B cell (primary cell): ENCODE measurements around the gene PDIA2. TPM values are rescaled to one million over a fixed set of nuclear protein-coding genes. Genes with fewer than 3 reads are reported as not detected.

Source experiments
- ATAC-seq: fragments of 200-7000 bp; cut with Tn5 transposase; one replicate; pipeline ENCODE4 v1.10.0; 2021; ENCODE audit warnings: low read depth, mild to moderate bottlenecking, moderate number of reproducible peaks, moderate library complexity
- CTCF ChIA-PET: fragments of 350-600 bp; sonication (Branson Sonifier 250); formaldehyde crosslinking; loops from one replicate; lab custom pipeline; 2021; ENCODE audit warnings: antibody characterized with exemption, inconsistent platforms; lab: Charles Lee
- POLR2A ChIA-PET: fragments of 350-600 bp; sonication (Branson Sonifier 250); formaldehyde crosslinking; loops from one replicate; lab custom pipeline; 2021; ENCODE audit warnings: antibody characterized with exemption; lab: Charles Lee
- DNase-seq: peaks from one replicate; pipeline ENCODE4 v3.0.0; 2013
- H2AFZ ChIP-seq: 2 replicates; pipeline ENCODE4 v1.6.1; 2012; ENCODE audit warnings: mild to moderate bottlenecking, low read depth, low read length; ENCODE audit not compliant: insufficient read depth, poor library complexity, severe bottlenecking
- H3K27ac ChIP-seq, 2 donors: 1 replicate in 1 of 2; 2 replicates in 1 of 2; pipeline ENCODE4 v1.5.1; 2012 to 2013; ENCODE audit warnings: low read length in 2 of 2, mild to moderate bottlenecking in 2 of 2, moderate library complexity in 1 of 2
- H3K27me3 ChIP-seq, 4 experiments: fragments of 200-600 bp in 1 of 4; sonication (generic) in 1 of 4; replicated peaks in 1 of 4; 1 replicate in 2 of 4; 2 replicates in 2 of 4; pipeline versions ENCODE4 v1.6.1 to v1.7.0; 2013 to 2016; ENCODE audit warnings: low read length in 3 of 4, mild to moderate bottlenecking in 2 of 4, mixed read lengths in 1 of 4, moderate library complexity in 1 of 4; ENCODE audit not compliant: insufficient read depth in 4 of 4, control insufficient read depth in 3 of 4; ENCODE audit errors: control extremely low read depth in 1 of 4
- H3K36me3 ChIP-seq, 2 experiments: replicated peaks in 1 of 2; 1 replicate in 1 of 2; 2 replicates in 1 of 2; pipeline versions ENCODE4 v1.6.1 to v1.7.1; 2013; ENCODE audit warnings: low read length in 1 of 2; ENCODE audit not compliant: insufficient read depth in 2 of 2, control insufficient read depth in 1 of 2; ENCODE audit errors: control extremely low read depth in 1 of 2, extremely low read depth in 1 of 2
- H3K4me1 ChIP-seq, 2 donors: fragments of 200-600 bp in 1 of 2; sonication (generic) in 1 of 2; 1 replicate in 1 of 2; 2 replicates in 1 of 2; pipeline versions ENCODE4 v1.5.1 to v1.6.1; 2013 to 2017; ENCODE audit warnings: low read length in 2 of 2; ENCODE audit not compliant: control insufficient read depth in 2 of 2, insufficient read depth in 2 of 2
- H3K4me2 ChIP-seq: replicated peaks from 2 replicates; pipeline ENCODE3; 2012; ENCODE audit warnings: mild to moderate bottlenecking, low read depth, low read length; ENCODE audit not compliant: poor library complexity, severe bottlenecking
- H3K4me3 ChIP-seq, 5 experiments: fragments of 200-600 bp in 1 of 5; sonication (generic) in 1 of 5; 1 replicate in 3 of 5; 2 replicates in 2 of 5; pipeline versions ENCODE4 v1.5.1 to v1.7.0; 2011 to 2016; ENCODE audit warnings: low read length in 4 of 5, mild to moderate bottlenecking in 4 of 5, low read depth in 2 of 5, control low read depth in 1 of 5, moderate library complexity in 1 of 5; ENCODE audit not compliant: insufficient read depth in 1 of 5; ENCODE audit errors: control extremely low read depth in 1 of 5, extremely low read depth in 1 of 5
- H3K79me2 ChIP-seq: fragments of 200-600 bp; sonication (generic); one replicate; pipeline ENCODE4 v1.6.0; 2016; ENCODE audit warnings: low read length; ENCODE audit not compliant: control insufficient read depth, insufficient read depth
- H3K9ac ChIP-seq: fragments of 200-600 bp; sonication (generic); 2 replicates; pipeline ENCODE4 v1.6.1; 2017; ENCODE audit warnings: mild to moderate bottlenecking, low read length, moderate library complexity
- H3K9me3 ChIP-seq, 3 donors: one replicate each; pipeline versions ENCODE4 v1.6.1 to v1.7.1; 2013; ENCODE audit warnings: low read length in 2 of 3; ENCODE audit not compliant: control insufficient read depth in 2 of 3, insufficient read depth in 1 of 3; ENCODE audit errors: control extremely low read depth in 1 of 3
- H4K20me1 ChIP-seq: 2 replicates; pipeline ENCODE4 v1.6.0; 2012; ENCODE audit warnings: mild to moderate bottlenecking, low read length; ENCODE audit not compliant: insufficient read depth, control insufficient read depth, poor library complexity, severe bottlenecking
- H3K27ac Mint-ChIP-seq: one replicate; pipeline ENCODE4 v1.8.0; 2021; ENCODE audit warnings: mixed read lengths
- H3K27me3 Mint-ChIP-seq: one replicate; pipeline ENCODE4 v1.8.0; 2021; ENCODE audit warnings: mixed read lengths
- H3K4me1 Mint-ChIP-seq: one replicate; pipeline ENCODE4 v1.8.0; 2021; ENCODE audit warnings: mixed read lengths
- H3K4me3 Mint-ChIP-seq: one replicate; pipeline ENCODE4 v1.8.0; 2021; ENCODE audit warnings: mixed read lengths
- H3K9me3 Mint-ChIP-seq: one replicate; pipeline ENCODE4 v1.8.0; 2022; ENCODE audit warnings: mixed read lengths; ENCODE audit not compliant: insufficient read depth
- CTCF ChIP-seq: fragments of 200-600 bp; IDR thresholded peaks from one replicate; pipeline ENCODE4 v1.8.0; 2022; ENCODE audit warnings: antibody characterized with exemption, mild to moderate bottlenecking
- EZH2 ChIP-seq: IDR thresholded peaks from 2 replicates; pipeline ENCODE4 v1.6.1; 2012; ENCODE audit warnings: borderline replicate concordance, low read depth, mild to moderate bottlenecking, moderate library complexity, low read length; ENCODE audit not compliant: insufficient read depth, poor library complexity, severe bottlenecking
- WGBS: methylation state at CpG from one replicate; pipeline ENCODE4 v1.1.5; 2013; ENCODE audit warnings: missing lambda C conversion rate; ENCODE audit not compliant: insufficient coverage; 5-methylcytosine and 5-hydroxymethylcytosine counted together
- intact Hi-C: fragments of 100-400 bp; cut with micrococcal nuclease; formaldehyde crosslinking; loops from one replicate; pipeline ENCODE4 v1.10.0; 2022
- polyA plus RNA-seq: library from polyadenylated mRNA; depleted of rRNA; stranded (reverse); fragments of >200 nt; gene quantifications from 2 replicates; pipeline ENCODE4 v1.2.3, GENCODE V29; 2012
- total RNA-seq, 2 donors: library from RNA; stranded (reverse); fragments of 120-200 nt in 1 of 2; gene quantifications; 1 replicate in 1 of 2; 2 replicates in 1 of 2; pipeline versions ENCODE4 v1.2.3 to v1.2.4, GENCODE V29; 2013 to 2022

The PDIA2 gene
- total and polyA plus RNA-seq, 2 donors (not counting 1 experiment from before 2014, with no cell fraction given), result 0.06 TPM; not detected in 1

- CTCF ChIA-PET, result no interaction called here
- Histone ChIP-seq H3K9me3 (no peaks in the 10 kb centered on the region), H3K4me3 (no peak overlapping the region), H3K9ac (no peak overlapping the region), H3K4me1 (peaks cover 0 to 7% of the 10 kb centered on the region in 2 donors), H3K27ac (no peak overlapping the region), H3K4me2 (no peak overlapping the region), H3K79me2 (no peaks in the 10 kb centered on the region), H2AFZ (no peak overlapping the region), H4K20me1 (no peaks in the 10 kb centered on the region), H3K27me3 (peaks cover 0 to 22% (median 6%) of the 10 kb centered on the region in 4 experiments), H3K36me3 (no peaks in the 10 kb centered on the region)
- TF ChIP-seq EZH2 (no peak), CTCF (no peak)
- ATAC-seq, result no peak
- H3K4me1 Mint-ChIP-seq, result peaks cover 7% of the 10 kb centered on the region
- H3K9me3 Mint-ChIP-seq, result no peaks in the 10 kb centered on the region
- no peak overlapping the region for H3K27ac Mint-ChIP-seq
- peaks cover 20% of the 10 kb centered on the region for H3K27me3 Mint-ChIP-seq
- H3K4me3 Mint-ChIP-seq, result no peak overlapping the region
- intact Hi-C loops, result no loop called here
- POLR2A ChIA-PET, result no interaction called here
- WGBS, result 83% methylated on average over 25 of the region's 30 CpGs
- no peak for DNase-seq
Measured at GRCh38 chr16:273547-274421, 9.2 kb upstream of the PDIA2 start.

- POLR2A ChIA-PET, result no interaction called here
- no peaks in the 10 kb centered on the region for H3K9me3 Mint-ChIP-seq
Measured at GRCh38 chr16:275041-275641, 7.8 kb upstream of the PDIA2 start.

More at GRCh38 chr16:275041-275641, 7.8 kb upstream of the PDIA2 start:
- Histone ChIP-seq H2AFZ (peak overlapping the region; percentile 54), H3K27me3 (peaks cover 0 to 29% (median 6%) of the 10 kb centered on the region in 4 experiments), H3K36me3 (no peaks in the 10 kb centered on the region), H3K79me2 (no peaks in the 10 kb centered on the region), H3K9me3 (no peaks in the 10 kb centered on the region), H4K20me1 (no peaks in the 10 kb centered on the region), H3K4me2 (peak overlapping the region; percentile 62), H3K4me1 (peaks cover 0 to 7% of the 10 kb centered on the region in 2 donors), H3K9ac (peak overlapping the region; percentile 26), H3K4me3 (peak overlapping the region in 2 of 5 experiments; percentile 15 to 29), H3K27ac (no peak overlapping the region)
- H3K27ac Mint-ChIP-seq, result no peak overlapping the region
- DNase-seq, result peak; percentile 34
- peaks cover 25% of the 10 kb centered on the region for H3K27me3 Mint-ChIP-seq
- peak overlapping the region; percentile 61 for H3K4me3 Mint-ChIP-seq
- TF ChIP-seq EZH2 (no peak), CTCF (no peak)
- WGBS, result 4% methylated on average over 58 of the region's 58 CpGs
- intact Hi-C loops, result no loop called here
- peak; percentile 14 for ATAC-seq
- peaks cover 7% of the 10 kb centered on the region for H3K4me1 Mint-ChIP-seq
- CTCF ChIA-PET, result no interaction called here
